Naive thymus-derived CD8-positive, alpha-beta T cell (primary cell): ENCODE data around the gene DDX52. TPM values are rescaled to one million over a fixed set of nuclear protein-coding genes. Genes with fewer than 3 reads are reported as not detected.

Experiments
- ATAC-seq, 2 donors: fragments of 150-1000 bp; cut with Tn5 transposase in 1 of 2; sonication (Bioruptor Pico), chemical (Tn5 transposase) in 1 of 2; 1 replicate in 1 of 2; 2 replicates in 1 of 2; pipeline ENCODE4 v1.10.0; 2021; ENCODE audit warnings: mild to moderate bottlenecking in 2 of 2, moderate library complexity in 2 of 2
- POLR2A ChIA-PET: fragments of 350-600 bp; sonication (Branson Sonifier 250); formaldehyde crosslinking; loops from one replicate; lab custom pipeline; 2021; ENCODE audit warnings: antibody characterized with exemption; lab: Charles Lee
- DNase-seq, 10 donors: peaks; one replicate each; pipeline versions ENCODE4 v3.0.0 to v3.0.0-alpha.2; 2020 to 2022
- H3K27ac Mint-ChIP-seq, 10 donors: one replicate each; pipeline ENCODE4 v1.8.0; 2020 to 2022; ENCODE audit warnings: mild to moderate bottlenecking in 10 of 10, mixed read lengths in 10 of 10, moderate library complexity in 4 of 10, inconsistent platforms in 1 of 10
- H3K27me3 Mint-ChIP-seq, 5 donors: one replicate each; pipeline ENCODE4 v1.8.0; 2021 to 2022; ENCODE audit warnings: mixed read lengths in 5 of 5
- H3K36me3 Mint-ChIP-seq, 3 donors: one replicate each; pipeline ENCODE4 v1.8.0; 2020 to 2022; ENCODE audit warnings: mixed read lengths in 3 of 3, mild to moderate bottlenecking in 2 of 3, inconsistent platforms in 1 of 3
- H3K4me1 Mint-ChIP-seq, 4 donors: one replicate each; pipeline ENCODE4 v1.8.0; 2021 to 2022; ENCODE audit warnings: mixed read lengths in 4 of 4
- H3K4me3 Mint-ChIP-seq, 10 donors: one replicate each; pipeline ENCODE4 v1.8.0; 2020 to 2022; ENCODE audit warnings: mild to moderate bottlenecking in 10 of 10, mixed read lengths in 10 of 10, moderate library complexity in 6 of 10, inconsistent platforms in 1 of 10
- H3K9me3 Mint-ChIP-seq, 9 donors: one replicate each; pipeline ENCODE4 v1.8.0; 2020 to 2022; ENCODE audit warnings: mixed read lengths in 9 of 9, mild to moderate bottlenecking in 3 of 9, inconsistent platforms in 1 of 9, moderate library complexity in 1 of 9
- polyA plus RNA-seq, 3 donors: library from polyadenylated mRNA; unstranded; fragments of 300-500 nt; fragmentation: Illumina TruSeq; gene quantifications; one replicate each; pipeline ENCODE4 v1.2.3, GENCODE V29; 2021
- total RNA-seq, 8 experiments: library from RNA in 2 of 8; stranded (reverse) in 2 of 8; gene quantifications; one replicate each; pipeline ENCODE4 v1.2.3 and lab custom pipeline; 2021 to 2026

Gene DDX52
- total and polyA plus RNA-seq, 5 experiments from 2014 or later = 12.6 to 33.6 (median 13.1) TPM

GRCh38 chr17:37608351-37609169 lies 34.7 kb downstream of the DDX52 start:
- peak overlapping the region; percentile 76 to 98 (median 88) for H3K4me3 Mint-ChIP-seq
- POLR2A ChIA-PET = interaction anchor here (0.5 to 2.6 kb wide), 17 partner anchors 14 to 886 kb away, joined by 3 to 17 read pairs (median 5); partner anchors contain the start of genes DDX52, DUSP14 and TADA2A
- H3K9me3 Mint-ChIP-seq = no peaks in the 10 kb centered on the region
- peak in 6 of 10 donors; percentile 7 to 30 (median 18) for DNase-seq
- peaks cover 0 to 23% (median 6%) of the 10 kb centered on the region in 3 donors for H3K36me3 Mint-ChIP-seq
- H3K4me1 Mint-ChIP-seq = peaks cover 22 to 56% (median 39%) of the 10 kb centered on the region in 4 donors
- peak overlapping the region; percentile 86 to 96 (median 94) for H3K27ac Mint-ChIP-seq
- peak in 1 of 2 donors; percentile 8 for ATAC-seq
- H3K27me3 Mint-ChIP-seq = no peaks in the 10 kb centered on the region

- POLR2A ChIA-PET = interaction anchor here (0.6 to 2.6 kb wide), 7 partner anchors 13 to 249 kb away, joined by 3 to 17 read pairs (median 6); partner anchors contain the start of genes DDX52 and TADA2A
- Mint-ChIP-seq H3K9me3 (no peaks in the 10 kb centered on the region), H3K36me3 (peaks cover 0 to 21% (median 9%) of the 10 kb centered on the region in 3 donors), H3K4me1 (peaks cover 24 to 64% (median 44%) of the 10 kb centered on the region in 4 donors), H3K27ac (peak overlapping the region; percentile 86 to 96 (median 94)), H3K4me3 (peak overlapping the region; percentile 76 to 98 (median 88)), H3K27me3 (no peaks in the 10 kb centered on the region)
- DNase-seq (peak in 7 of 10 donors; percentile 6 to 71 (median 25)), ATAC-seq (peak; percentile 19 to 32)
Observed at GRCh38 chr17:37607637-37608331, 35.5 kb downstream of the DDX52 start.

- peak; percentile 16 to 50 for ATAC-seq
- peaks cover 4 to 26% (median 12%) of the 10 kb centered on the region in 3 donors for H3K36me3 Mint-ChIP-seq
- peak overlapping the region; percentile 76 to 98 (median 84) for H3K4me3 Mint-ChIP-seq
- peak in 9 of 10 donors; percentile 13 to 82 (median 61) for DNase-seq
- H3K9me3 Mint-ChIP-seq = no peaks in the 10 kb centered on the region
- H3K27ac Mint-ChIP-seq = peak overlapping the region; percentile 88 to 97 (median 94)
- H3K27me3 Mint-ChIP-seq = no peaks in the 10 kb centered on the region
- POLR2A ChIA-PET = interaction anchor here (1.0 to 1.6 kb wide), 3 partner anchors 11 to 19 kb away, joined by 3 to 8 read pairs (median 3); no protein-coding TSS in a partner anchor
- H3K4me1 Mint-ChIP-seq = peaks cover 30 to 72% (median 54%) of the 10 kb centered on the region in 4 donors
Observed at GRCh38 chr17:37605813-37606505, 37.3 kb downstream of the DDX52 start.

GRCh38 chr17:37605081-37605480 lies 38.2 kb downstream of the DDX52 start:
- no peak for ATAC-seq
- DNase-seq = no peak
- peaks cover 4 to 34% (median 12%) of the 10 kb centered on the region in 3 donors for H3K36me3 Mint-ChIP-seq
- H3K4me3 Mint-ChIP-seq = peak overlapping the region; percentile 76 to 98 (median 84)
- no peaks in the 10 kb centered on the region for H3K27me3 Mint-ChIP-seq
- POLR2A ChIA-PET = interaction anchor here (0.6 to 1.3 kb wide), 3 partner anchors 11 to 18 kb away, joined by 3 to 4 read pairs (median 3); no protein-coding TSS in a partner anchor
- H3K9me3 Mint-ChIP-seq = no peaks in the 10 kb centered on the region
- peaks cover 33 to 79% (median 60%) of the 10 kb centered on the region in 4 donors for H3K4me1 Mint-ChIP-seq
- H3K27ac Mint-ChIP-seq = peak overlapping the region; percentile 88 to 97 (median 94)

- Mint-ChIP-seq H3K4me3 (peak overlapping the region; percentile 61 to 98 (median 84)), H3K36me3 (peaks cover 4 to 39% (median 12%) of the 10 kb centered on the region in 3 donors), H3K4me1 (peaks cover 33 to 77% (median 60%) of the 10 kb centered on the region in 4 donors), H3K27me3 (no peaks in the 10 kb centered on the region), H3K27ac (peak overlapping the region; percentile 88 to 97 (median 94)), H3K9me3 (no peaks in the 10 kb centered on the region)
- ATAC-seq = no peak
- DNase-seq = no peak
- POLR2A ChIA-PET = interaction anchor here (0.5 to 1.3 kb wide), 7 partner anchors 10 to 64 kb away, joined by 3 to 5 read pairs (median 3); no protein-coding TSS in a partner anchor
Observed at GRCh38 chr17:37604556-37604955, 38.7 kb downstream of the DDX52 start.

- POLR2A ChIA-PET = no interaction called here
- Mint-ChIP-seq H3K27ac (peak overlapping the region in 6 of 10 donors; percentile 10 to 86 (median 44)), H3K36me3 (peaks cover 4 to 81% (median 26%) of the 10 kb centered on the region in 3 donors), H3K4me3 (peak overlapping the region in 1 of 10 donors; percentile 12), H3K27me3 (no peaks in the 10 kb centered on the region), H3K4me1 (peaks cover 20 to 69% (median 57%) of the 10 kb centered on the region in 4 donors), H3K9me3 (no peaks in the 10 kb centered on the region)
- ATAC-seq = no peak
- no peak for DNase-seq
Observed at GRCh38 chr17:37598145-37598544, 45.1 kb downstream of the DDX52 start.

- POLR2A ChIA-PET = interaction anchor here (0.6 to 2.6 kb wide), 3 partner anchors 12 to 17 kb away, joined by 3 to 8 read pairs (median 3); partner anchors contain the start of gene SYNRG
- no peak for ATAC-seq
- H3K4me3 Mint-ChIP-seq = peak overlapping the region in 6 of 10 donors; percentile 5 to 53 (median 42)
- H3K9me3 Mint-ChIP-seq = no peaks in the 10 kb centered on the region
- peak overlapping the region in 5 of 10 donors; percentile 13 to 82 (median 44) for H3K27ac Mint-ChIP-seq
- peaks cover 6 to 94% (median 20%) of the 10 kb centered on the region in 3 donors for H3K36me3 Mint-ChIP-seq
- no peaks in the 10 kb centered on the region for H3K27me3 Mint-ChIP-seq
- H3K4me1 Mint-ChIP-seq = peaks cover 21 to 81% (median 69%) of the 10 kb centered on the region in 4 donors
- no peak for DNase-seq
Observed at GRCh38 chr17:37592291-37592690, 51.0 kb downstream of the DDX52 start.

GRCh38 chr17:37585066-37585465 lies 58.2 kb downstream of the DDX52 start:
- ATAC-seq = no peak
- no peak for DNase-seq
- POLR2A ChIA-PET = no interaction called here
- H3K27me3 Mint-ChIP-seq = no peaks in the 10 kb centered on the region
- H3K27ac Mint-ChIP-seq = peak overlapping the region in 5 of 10 donors; percentile 6 to 72 (median 20)
- H3K4me1 Mint-ChIP-seq = peaks cover 10 to 36% (median 28%) of the 10 kb centered on the region in 4 donors
- no peak overlapping the region for H3K4me3 Mint-ChIP-seq
- peaks cover 4 to 89% (median 19%) of the 10 kb centered on the region in 3 donors for H3K36me3 Mint-ChIP-seq
- H3K9me3 Mint-ChIP-seq = no peaks in the 10 kb centered on the region

- ATAC-seq (no peak), DNase-seq (no peak)
- H3K9me3 Mint-ChIP-seq = peaks cover 0 to 3% (median 0%) of the 10 kb centered on the region in 9 donors
- peak overlapping the region in 5 of 10 donors; percentile 13 to 75 (median 24) for H3K27ac Mint-ChIP-seq
- peaks cover 12 to 90% (median 28%) of the 10 kb centered on the region in 3 donors for H3K36me3 Mint-ChIP-seq
- H3K4me3 Mint-ChIP-seq = no peak overlapping the region
- no peaks in the 10 kb centered on the region for H3K27me3 Mint-ChIP-seq
- POLR2A ChIA-PET = no interaction called here
- peaks cover 5 to 23% (median 9%) of the 10 kb centered on the region in 4 donors for H3K4me1 Mint-ChIP-seq
Observed at GRCh38 chr17:37576281-37576680, 67.0 kb downstream of the DDX52 start.

- Mint-ChIP-seq H3K4me3 (no peak overlapping the region), H3K27me3 (no peaks in the 10 kb centered on the region), H3K27ac (peak overlapping the region in 5 of 10 donors; percentile 9 to 53 (median 33)), H3K4me1 (peaks cover 7 to 23% (median 10%) of the 10 kb centered on the region in 4 donors), H3K9me3 (peaks cover 0 to 3% (median 0%) of the 10 kb centered on the region in 9 donors), H3K36me3 (peaks cover 12 to 92% (median 37%) of the 10 kb centered on the region in 3 donors)
- no peak for ATAC-seq
- POLR2A ChIA-PET = no interaction called here
- no peak for DNase-seq
Observed at GRCh38 chr17:37574427-37574826, 68.8 kb downstream of the DDX52 start.

GRCh38 chr17:37571674-37572073 lies 71.6 kb downstream of the DDX52 start:
- ATAC-seq (no peak), DNase-seq (no peak)
- Mint-ChIP-seq H3K4me1 (peaks cover 10 to 23% (median 15%) of the 10 kb centered on the region in 4 donors), H3K27ac (peak overlapping the region in 1 of 10 donors; percentile 79), H3K4me3 (no peak overlapping the region), H3K36me3 (peaks cover 19 to 93% (median 35%) of the 10 kb centered on the region in 3 donors), H3K9me3 (peaks cover 0 to 3% (median 0%) of the 10 kb centered on the region in 9 donors), H3K27me3 (no peaks in the 10 kb centered on the region)
- POLR2A ChIA-PET = no interaction called here
